Trophoblast cell (in vitro differentiated cells and primary cell): ENCODE data around the gene MCTP2.

Experiments
- DNase-seq, 2 donors: peaks; one replicate each; pipeline ENCODE4 v3.0.0-alpha.2; 2016
- H2AFZ ChIP-seq: 2 replicates; pipeline ENCODE4 v1.6.1; 2013; ENCODE audit warnings: low read length, moderate library complexity, mild to moderate bottlenecking; ENCODE audit not compliant: insufficient read depth, poor library complexity
- H2AK5ac ChIP-seq: 2 replicates; pipeline ENCODE4 v1.6.1; 2013; ENCODE audit warnings: mild to moderate bottlenecking, low read length
- H2BK120ac ChIP-seq: 2 replicates; pipeline ENCODE4 v1.6.1; 2013; ENCODE audit warnings: low read length, mild to moderate bottlenecking, moderate library complexity; ENCODE audit not compliant: insufficient read depth, poor library complexity
- H2BK12ac ChIP-seq: 2 replicates; pipeline ENCODE4 v1.6.1; 2013; ENCODE audit warnings: mild to moderate bottlenecking, low read length, moderate library complexity
- H2BK5ac ChIP-seq: 2 replicates; pipeline ENCODE4 v1.6.1; 2013; ENCODE audit warnings: low read length, low read depth, moderate library complexity, mild to moderate bottlenecking; ENCODE audit not compliant: poor library complexity
- H3K14ac ChIP-seq: 2 replicates; pipeline ENCODE4 v1.6.1; 2013; ENCODE audit warnings: mild to moderate bottlenecking, low read length
- H3K18ac ChIP-seq: 2 replicates; pipeline ENCODE4 v1.6.1; 2013; ENCODE audit warnings: mild to moderate bottlenecking, low read length
- H3K23ac ChIP-seq: 2 replicates; pipeline ENCODE4 v1.6.1; 2013; ENCODE audit warnings: low read length
- H3K27ac ChIP-seq: 2 replicates; pipeline ENCODE4 v1.5.1; 2013; ENCODE audit warnings: low read depth, mild to moderate bottlenecking, inconsistent platforms, low read length, moderate library complexity
- H3K27me3 ChIP-seq: 2 replicates; pipeline ENCODE4 v1.6.1; 2013; ENCODE audit warnings: inconsistent platforms, mild to moderate bottlenecking, low read length, moderate library complexity; ENCODE audit not compliant: insufficient read depth
- H3K36me3 ChIP-seq, 2 experiments: 1 replicate in 1 of 2; 2 replicates in 1 of 2; pipeline ENCODE4 v1.6.1; 2013; ENCODE audit warnings: low read length in 2 of 2, mild to moderate bottlenecking in 2 of 2, moderate library complexity in 1 of 2; ENCODE audit not compliant: insufficient read depth in 2 of 2, control insufficient read depth in 1 of 2
- H3K4ac ChIP-seq: 2 replicates; pipeline ENCODE4 v1.6.1; 2013; ENCODE audit warnings: low read depth, mild to moderate bottlenecking, low read length, moderate library complexity
- H3K4me1 ChIP-seq, 2 experiments: 1 replicate in 1 of 2; 2 replicates in 1 of 2; pipeline ENCODE4 v1.6.1; 2013; ENCODE audit warnings: low read length in 2 of 2, mild to moderate bottlenecking in 2 of 2, moderate library complexity in 1 of 2; ENCODE audit not compliant: insufficient read depth in 2 of 2, control insufficient read depth in 1 of 2
- H3K4me2 ChIP-seq: 2 replicates; pipeline ENCODE4 v1.6.1; 2013; ENCODE audit warnings: inconsistent platforms, mild to moderate bottlenecking, low read length, moderate library complexity
- H3K4me3 ChIP-seq: 2 replicates; pipeline ENCODE4 v1.5.1; 2013; ENCODE audit warnings: mild to moderate bottlenecking, low read depth, low read length, inconsistent platforms
- H3K79me1 ChIP-seq: one replicate; pipeline ENCODE4 v1.6.1; 2013; ENCODE audit warnings: low read length
- H3K79me2 ChIP-seq: 2 replicates; pipeline ENCODE4 v1.6.1; 2013; ENCODE audit warnings: low read length, mild to moderate bottlenecking; ENCODE audit not compliant: control insufficient read depth, insufficient read depth, poor library complexity
- H3K9ac ChIP-seq: 2 replicates; pipeline ENCODE4 v1.6.1; 2013; ENCODE audit warnings: mild to moderate bottlenecking, low read length
- H3K9me3 ChIP-seq: 2 replicates; pipeline ENCODE4 v1.6.1; 2013; ENCODE audit warnings: low read depth, mild to moderate bottlenecking, control low read depth, inconsistent platforms, low read length; ENCODE audit not compliant: insufficient read depth
- H4K12ac ChIP-seq: 2 replicates; pipeline ENCODE4 v1.6.1; 2013; ENCODE audit warnings: low read depth, mild to moderate bottlenecking, low read length, moderate library complexity
- H4K8ac ChIP-seq: 2 replicates; pipeline ENCODE4 v1.6.1; 2013; ENCODE audit warnings: low read depth, mild to moderate bottlenecking, low read length, moderate library complexity
- H4K91ac ChIP-seq: one replicate; pipeline ENCODE4 v1.6.1; 2013; ENCODE audit warnings: low read depth, mild to moderate bottlenecking, low read length, moderate library complexity
- WGBS: extraction: QIAGEN DNeasy Blood & Tissue Kit; methylation state at CpG from one replicate; pipeline ENCODE4 v1.1.7; 2013; ENCODE audit warnings: missing lambda C conversion rate; ENCODE audit not compliant: insufficient read length, insufficient coverage; ENCODE audit errors: extremely low coverage; 5-methylcytosine and 5-hydroxymethylcytosine counted together

The MCTP2 gene

DNA sequence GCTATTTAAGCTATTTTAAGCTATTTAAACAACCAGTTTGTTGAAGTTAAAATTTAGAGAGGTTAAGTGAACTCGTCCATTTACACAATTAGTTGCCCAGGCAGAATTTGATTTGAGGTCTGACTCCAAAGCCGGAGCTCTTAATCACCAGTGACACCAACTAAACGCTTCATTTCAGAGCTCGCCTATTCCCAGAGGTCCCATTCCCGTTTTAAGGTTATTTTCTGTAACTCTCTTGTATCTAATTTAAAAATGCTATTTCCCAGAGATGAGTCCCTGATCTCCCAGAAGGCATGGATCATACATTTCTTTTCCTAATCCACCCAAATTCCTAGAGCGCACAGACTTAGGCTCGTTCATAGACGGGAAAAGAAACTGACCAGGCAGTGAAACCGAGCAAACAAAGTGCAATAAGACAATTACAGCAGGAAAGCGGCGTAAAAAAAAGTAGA is 904 bp upstream of the MCTP2 start:
- Histone ChIP-seq H2AFZ (no peak overlapping the region), H3K79me2 (peaks cover 2% of the 10 kb centered on the region), H3K27me3 (no peaks in the 10 kb centered on the region), H2BK5ac (no peak overlapping the region), H4K91ac (no peak overlapping the region), H4K8ac (no peak overlapping the region), H3K4ac (no peak overlapping the region), H3K23ac (no peak overlapping the region), H3K79me1 (peaks cover 2% of the 10 kb centered on the region), H3K9ac (no peak overlapping the region), H2BK120ac (no peak overlapping the region), H2BK12ac (no peak overlapping the region), H3K14ac (no peak overlapping the region), H3K9me3 (no peaks in the 10 kb centered on the region), H3K4me1 (no peaks in the 10 kb centered on the region), H3K4me3 (no peak overlapping the region), H4K12ac (no peak overlapping the region), H3K27ac (no peak overlapping the region), H3K36me3 (no peaks in the 10 kb centered on the region), H3K18ac (no peak overlapping the region), H2AK5ac (no peak overlapping the region), H3K4me2 (peak overlapping the region; percentile 96)
- DNase-seq, result peak; percentile 24 to 65
- WGBS, result no CpG with 5 or more reads among the region's 11 CpGs

DNA sequence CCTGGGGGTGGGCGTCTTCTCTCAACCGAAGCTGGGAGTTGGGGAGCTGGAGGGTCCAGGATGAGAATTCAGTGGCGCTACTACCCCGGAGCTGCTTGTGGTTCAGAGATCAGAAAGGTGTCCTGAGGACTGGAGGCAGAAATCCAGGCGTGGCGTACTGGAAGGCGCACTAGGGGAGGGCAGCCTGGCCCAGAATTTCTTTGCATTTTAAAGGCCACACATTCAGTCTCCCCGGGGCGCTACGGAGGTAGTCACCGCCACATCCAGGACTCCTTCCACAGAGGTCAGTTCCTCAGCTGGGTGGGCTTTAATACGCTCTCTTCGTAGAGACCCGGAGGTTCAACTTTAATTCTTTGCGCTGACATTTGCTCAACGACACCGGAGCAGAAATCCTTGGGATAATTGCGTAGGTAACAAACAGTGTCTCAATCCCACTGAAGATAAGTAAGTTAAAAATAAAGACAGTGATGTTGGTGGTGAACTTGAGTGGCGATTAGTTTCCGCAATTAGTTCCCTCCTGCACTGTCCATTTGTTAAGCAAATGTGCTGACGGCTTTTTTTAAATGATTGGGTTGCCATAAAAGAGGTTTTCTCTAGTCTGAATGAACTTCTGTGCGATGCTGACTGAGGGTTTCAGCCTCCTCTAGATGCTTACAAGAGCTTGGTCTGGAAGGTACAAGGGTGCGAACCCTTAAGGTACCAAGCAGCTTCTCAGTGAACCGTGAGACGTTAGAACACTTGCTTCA is 535 bp downstream of the MCTP2 start:
- peak overlapping the region; percentile 33 for H3K18ac ChIP-seq
- no peak overlapping the region for H3K9ac ChIP-seq
- H3K27ac ChIP-seq, result peak overlapping the region; percentile 19
- H3K27me3 ChIP-seq, result no peaks in the 10 kb centered on the region
- H3K4me3 ChIP-seq, result peak overlapping the region; percentile 83
- no peaks in the 10 kb centered on the region for H3K9me3 ChIP-seq
- H3K4me1 ChIP-seq, result no peaks in the 10 kb centered on the region
- H2BK120ac ChIP-seq, result no peak overlapping the region
- peak overlapping the region; percentile 84 for H4K12ac ChIP-seq
- H3K36me3 ChIP-seq, result no peaks in the 10 kb centered on the region
- H2AFZ ChIP-seq, result peak overlapping the region; percentile 91
- H3K79me1 ChIP-seq, result peaks cover 2% of the 10 kb centered on the region
- H2AK5ac ChIP-seq, result no peak overlapping the region
- no peak overlapping the region for H3K4ac ChIP-seq
- WGBS, result no CpG with 5 or more reads among the region's 25 CpGs
- no peak overlapping the region for H3K23ac ChIP-seq
- no peak overlapping the region for H3K14ac ChIP-seq
- H3K79me2 ChIP-seq, result peaks cover 2% of the 10 kb centered on the region
- H2BK12ac ChIP-seq, result no peak overlapping the region
- H2BK5ac ChIP-seq, result peak overlapping the region; percentile 1
- H4K91ac ChIP-seq, result no peak overlapping the region
- peak overlapping the region; percentile 74 for H4K8ac ChIP-seq
- peak in 1 of 2 donors; percentile 44 for DNase-seq
- H3K4me2 ChIP-seq, result peak overlapping the region; percentile 96

DNA sequence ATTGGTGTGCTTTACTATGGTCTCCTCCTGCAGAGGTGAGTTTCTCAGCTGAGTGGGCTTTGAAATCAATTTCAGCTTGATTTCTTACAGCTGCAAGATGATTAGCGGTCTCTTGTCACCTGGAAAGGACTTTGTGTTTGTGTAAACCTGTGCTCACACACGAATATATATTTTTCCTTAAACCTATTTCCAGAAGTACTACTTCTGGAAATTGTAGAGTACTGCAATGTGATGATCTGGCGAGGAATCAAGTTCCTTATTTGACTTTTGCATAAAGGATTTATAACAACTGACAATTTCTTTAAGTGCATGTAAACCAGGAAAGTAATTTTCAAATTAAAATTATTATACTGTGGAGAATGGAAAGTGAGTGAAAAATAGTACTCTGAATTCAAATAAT is 2.1 kb downstream of the MCTP2 start:
- Histone ChIP-seq H3K79me2 (peaks cover 2% of the 10 kb centered on the region), H3K4ac (no peak overlapping the region), H3K4me2 (no peak overlapping the region), H3K27ac (no peak overlapping the region), H4K8ac (no peak overlapping the region), H3K14ac (no peak overlapping the region), H3K4me1 (no peaks in the 10 kb centered on the region), H2BK5ac (no peak overlapping the region), H3K4me3 (no peak overlapping the region), H4K12ac (no peak overlapping the region), H2AFZ (no peak overlapping the region), H3K27me3 (no peaks in the 10 kb centered on the region), H3K79me1 (peaks cover 2% of the 10 kb centered on the region), H2BK120ac (no peak overlapping the region), H3K9ac (no peak overlapping the region), H3K9me3 (no peaks in the 10 kb centered on the region), H4K91ac (no peak overlapping the region), H3K36me3 (no peaks in the 10 kb centered on the region), H3K18ac (no peak overlapping the region), H3K23ac (no peak overlapping the region), H2BK12ac (no peak overlapping the region), H2AK5ac (no peak overlapping the region)
- WGBS, result no CpG with 5 or more reads among the region's 3 CpGs
- no peak for DNase-seq

DNA sequence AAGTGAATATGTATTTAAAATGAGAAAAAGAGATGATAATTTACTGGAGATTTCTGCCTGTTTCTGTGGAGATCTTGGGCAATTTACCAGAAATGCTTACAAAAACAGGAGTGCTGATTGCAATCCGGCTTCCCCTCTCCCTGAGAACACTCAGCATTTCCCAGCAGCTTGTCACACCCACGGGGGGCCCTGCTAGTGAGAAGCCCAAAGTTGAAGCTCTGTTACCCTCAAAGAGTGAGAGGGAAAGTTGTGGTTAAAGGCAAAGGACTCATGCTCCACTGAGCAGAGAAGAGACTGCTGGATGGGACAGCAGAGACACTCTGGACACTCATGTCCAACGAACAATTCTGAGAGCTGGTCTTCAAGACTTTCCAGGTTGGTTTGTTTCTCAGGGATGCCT is 2.9 kb downstream of the MCTP2 start:
- Histone ChIP-seq H4K12ac (no peak overlapping the region), H3K4me2 (no peak overlapping the region), H2AK5ac (no peak overlapping the region), H2AFZ (no peak overlapping the region), H3K4me1 (peaks cover 0 to 2% of the 10 kb centered on the region in 2 experiments), H3K4ac (no peak overlapping the region), H4K8ac (no peak overlapping the region), H3K23ac (no peak overlapping the region), H3K14ac (no peak overlapping the region), H2BK120ac (peak overlapping the region; percentile 28), H3K79me1 (peaks cover 2% of the 10 kb centered on the region), H4K91ac (no peak overlapping the region), H3K79me2 (peaks cover 2% of the 10 kb centered on the region), H3K36me3 (no peaks in the 10 kb centered on the region), H3K18ac (no peak overlapping the region), H2BK12ac (no peak overlapping the region), H3K9me3 (no peaks in the 10 kb centered on the region), H3K9ac (no peak overlapping the region), H3K27ac (no peak overlapping the region), H3K4me3 (no peak overlapping the region), H3K27me3 (no peaks in the 10 kb centered on the region), H2BK5ac (no peak overlapping the region)
- no CpG with 5 or more reads among the region's 3 CpGs for WGBS
- no peak for DNase-seq
